Suprapubic skin (tissue), 4 donors: ENCODE results near the gene PASK. TPM values are rescaled to one million over a fixed set of nuclear protein-coding genes. Genes with fewer than 3 reads are reported as not detected.

Experiments
- DNase-seq, 2 donors: peaks; one replicate each; pipeline ENCODE4 v3.0.0-alpha.2; 2019; ENCODE audit warnings: low spot score in 2 of 2
- H3K27ac ChIP-seq: fragments of 200-600 bp; sonication (generic); one replicate; pipeline ENCODE4 v1.5.1; 2019
- H3K27me3 ChIP-seq: fragments of 200-600 bp; sonication (generic); one replicate; pipeline ENCODE4 v1.5.1; 2019
- H3K36me3 ChIP-seq: fragments of 200-600 bp; sonication (generic); one replicate; pipeline ENCODE4 v1.5.1; 2019
- H3K4me1 ChIP-seq: fragments of 200-600 bp; sonication (generic); one replicate; pipeline ENCODE4 v1.5.1; 2019
- H3K4me3 ChIP-seq: fragments of 200-600 bp; sonication (generic); one replicate; pipeline ENCODE4 v1.5.1; 2019; ENCODE audit warnings: mild to moderate bottlenecking
- H3K9me3 ChIP-seq: fragments of 200-600 bp; sonication (generic); one replicate; pipeline ENCODE4 v1.5.1; 2019
- CTCF ChIP-seq, 2 donors: fragments of 200-600 bp in 1 of 2; fragments of 450-650 bp in 1 of 2; sonication (generic) in 1 of 2; IDR thresholded peaks; one replicate each; pipeline ENCODE4 v1.5.1; 2016 to 2019; ENCODE audit warnings: antibody characterized with exemption in 2 of 2, mild to moderate bottlenecking in 1 of 2, moderate library complexity in 1 of 2
- EP300 ChIP-seq: sonication (generic); formaldehyde crosslinking; IDR thresholded peaks from one replicate; pipeline ENCODE4 v1.6.1; 2017; ENCODE audit warnings: antibody characterized with exemption
- POLR2A ChIP-seq, 2 donors: fragments of 450-650 bp; IDR thresholded peaks; one replicate each; pipeline ENCODE4 v1.6.1; 2017; ENCODE audit warnings: antibody characterized with exemption in 2 of 2, mild to moderate bottlenecking in 2 of 2, moderate library complexity in 2 of 2
- POLR2AphosphoS5 ChIP-seq, 3 donors: sonication (generic); formaldehyde crosslinking; IDR thresholded peaks; one replicate each; pipeline ENCODE4 v1.6.1; 2017; ENCODE audit warnings: antibody characterized with exemption in 3 of 3
- WGBS: methylation state at CpG from one replicate; pipeline ENCODE4 v1.1.5; 2018; 5-methylcytosine and 5-hydroxymethylcytosine counted together
- total RNA-seq, 4 donors: library from RNA; depleted of rRNA; stranded (reverse); fragments of >200 nt; gene quantifications; one replicate each; pipeline ENCODE4 v1.1.0, GENCODE V29; 2016

The PASK gene
- total RNA-seq, 4 donors from 2014 or later, result 9.8 to 19.7 (median 14.6) TPM

- H3K27ac ChIP-seq, result no peak overlapping the region
Observed at GRCh38 chr2:241088791-241089732, 60.2 kb downstream of the PASK start.

GRCh38 chr2:241088376-241088775 lies 60.9 kb downstream of the PASK start:
- Histone ChIP-seq H3K27ac (no peak overlapping the region), H3K36me3 (peaks cover 75% of the 10 kb centered on the region), H3K27me3 (no peaks in the 10 kb centered on the region), H3K4me1 (no peaks in the 10 kb centered on the region), H3K4me3 (no peak overlapping the region), H3K9me3 (no peaks in the 10 kb centered on the region)
- DNase-seq, result peak in 1 of 2 donors; percentile 40
- no peak for TF ChIP-seq POLR2AphosphoS5 (IDR thresholded peaks at IDR 0.05)
- TF ChIP-seq POLR2A (IDR thresholded peaks at IDR 0.05), result no peak
- no peak for TF ChIP-seq CTCF (IDR thresholded peaks at IDR 0.05)
- no peak for TF ChIP-seq EP300
- WGBS, result 85% methylated on average over 7 of the region's 8 CpGs

More at GRCh38 chr2:241088791-241089732, 60.2 kb downstream of the PASK start:
- TF ChIP-seq POLR2A (IDR thresholded peaks at IDR 0.05), result no peak
- DNase-seq, result no peak
- Histone ChIP-seq H3K4me1 (no peaks in the 10 kb centered on the region), H3K4me3 (no peak overlapping the region), H3K27me3 (no peaks in the 10 kb centered on the region), H3K36me3 (peaks cover 82% of the 10 kb centered on the region), H3K9me3 (no peaks in the 10 kb centered on the region)
- 76% methylated on average over 20 of the region's 20 CpGs for WGBS

GRCh38 chr2:241087420-241088268 lies 61.6 kb downstream of the PASK start:
- TF ChIP-seq EP300 (no peak), POLR2AphosphoS5 (IDR thresholded peaks at IDR 0.05) (no peak), POLR2A (IDR thresholded peaks at IDR 0.05) (no peak), CTCF (IDR thresholded peaks at IDR 0.05) (no peak)
- H3K27me3 ChIP-seq, result no peaks in the 10 kb centered on the region
- peaks cover 71% of the 10 kb centered on the region for H3K36me3 ChIP-seq
- no peak overlapping the region for H3K27ac ChIP-seq
- no peaks in the 10 kb centered on the region for H3K4me1 ChIP-seq
- no peaks in the 10 kb centered on the region for H3K9me3 ChIP-seq
- H3K4me3 ChIP-seq, result no peak overlapping the region
- 94% methylated on average over 28 of the region's 29 CpGs for WGBS
- peak in 1 of 2 donors; percentile 54 for DNase-seq

- no peak for DNase-seq
- Histone ChIP-seq H3K9me3 (no peaks in the 10 kb centered on the region), H3K4me3 (no peak overlapping the region), H3K27ac (no peak overlapping the region), H3K36me3 (peaks cover 49% of the 10 kb centered on the region), H3K27me3 (no peaks in the 10 kb centered on the region), H3K4me1 (no peaks in the 10 kb centered on the region)
- 92% methylated on average over 4 of the region's 4 CpGs for WGBS
- TF ChIP-seq POLR2A (IDR thresholded peaks at IDR 0.05), result no peak
- no peak for TF ChIP-seq CTCF (IDR thresholded peaks at IDR 0.05)
- no peak for TF ChIP-seq POLR2AphosphoS5 (IDR thresholded peaks at IDR 0.05)
- no peak for TF ChIP-seq EP300
Observed at GRCh38 chr2:241084856-241085444, 64.3 kb downstream of the PASK start.

GRCh38 chr2:241083091-241083415 lies 66.2 kb downstream of the PASK start:
- 83% methylated on average over 5 of the region's 5 CpGs for WGBS
- Histone ChIP-seq H3K4me3 (no peak overlapping the region), H3K27ac (no peak overlapping the region), H3K36me3 (peaks cover 32% of the 10 kb centered on the region), H3K4me1 (no peaks in the 10 kb centered on the region), H3K27me3 (no peaks in the 10 kb centered on the region), H3K9me3 (no peaks in the 10 kb centered on the region)
- no peak for DNase-seq
- TF ChIP-seq CTCF (IDR thresholded peaks at IDR 0.05) (no peak), POLR2AphosphoS5 (IDR thresholded peaks at IDR 0.05) (no peak), EP300 (no peak), POLR2A (IDR thresholded peaks at IDR 0.05) (no peak)
